AG09309 (cell line): Measurements from ENCODE around the gene DENND4A.

Experiments
- DNase-seq: peaks from one replicate; pipeline ENCODE4 v3.0.0-alpha.2; 2010; ENCODE audit warnings: low read depth
- H3K4me3 ChIP-seq: 2 replicates; pipeline ENCODE4 v1.5.1; 2011; ENCODE audit warnings: mild to moderate bottlenecking, low read depth, low read length, moderate library complexity; ENCODE audit not compliant: control insufficient read depth
- CTCF ChIP-seq: IDR thresholded peaks from 2 replicates; pipeline ENCODE4 v1.5.1; 2011; ENCODE audit warnings: mild to moderate bottlenecking, low read depth, low read length, inconsistent platforms; ENCODE audit not compliant: insufficient read depth, control insufficient read depth; ENCODE audit errors: missing control alignments

DENND4A gene

DNA sequence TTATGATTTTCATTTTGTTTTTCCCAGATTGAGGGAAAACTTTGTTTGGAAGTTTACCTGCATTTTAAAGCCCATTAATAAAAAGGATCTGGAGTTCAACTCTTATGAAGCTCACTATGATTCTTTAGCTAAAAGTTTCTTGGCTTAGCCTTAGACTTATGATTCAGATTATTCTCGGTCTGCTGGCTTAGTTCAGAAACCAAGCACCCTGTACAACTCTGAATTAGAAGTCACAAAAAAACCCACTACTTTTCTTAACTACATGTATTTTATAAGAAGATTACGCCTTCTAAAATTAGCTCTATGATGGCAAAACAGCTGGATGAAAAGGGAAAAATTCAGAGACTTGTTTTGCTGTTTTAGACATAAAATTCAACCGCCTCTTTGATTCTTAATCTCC is 14.3 kb upstream of the DENND4A start:
- H3K4me3 ChIP-seq, result no peak overlapping the region

DNA sequence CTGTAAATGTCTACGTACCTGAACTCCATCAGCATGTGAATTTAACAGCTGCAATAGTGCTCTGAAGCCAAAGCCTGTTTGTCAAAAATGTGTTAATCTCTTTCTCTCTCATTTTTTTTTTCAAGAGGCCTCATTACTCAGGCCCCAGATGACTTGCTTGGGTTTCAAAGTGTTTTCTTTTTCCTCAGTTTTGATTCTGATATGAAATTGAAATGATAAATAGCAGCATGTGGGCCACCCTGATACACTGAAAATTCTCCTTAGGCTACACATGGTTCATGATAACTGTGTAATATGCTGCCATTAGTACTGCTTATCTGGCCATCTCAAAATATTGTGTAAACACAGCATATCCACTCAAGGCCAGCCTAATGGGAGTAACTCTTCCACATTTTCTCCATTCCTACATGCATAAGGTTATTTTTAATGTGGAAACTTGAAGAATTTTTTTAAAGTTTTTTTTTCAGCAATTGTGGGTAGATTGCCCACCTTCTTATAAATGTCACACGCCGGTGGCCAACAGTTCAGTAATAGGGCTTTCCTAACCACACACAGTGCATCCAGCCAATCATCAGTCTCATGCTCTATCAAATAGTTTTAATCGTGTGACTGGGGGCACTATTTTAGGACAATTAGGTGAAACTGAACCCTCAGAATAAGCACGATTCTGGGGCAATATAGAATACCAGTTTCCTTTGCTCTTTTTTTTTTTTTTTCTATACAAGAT is 13.1 kb upstream of the DENND4A start:
- no peak for TF ChIP-seq CTCF
- DNase-seq, result no peak
- H3K4me3 ChIP-seq, result no peak overlapping the region

More for the DNA sequence above, 14.3 kb upstream of the DENND4A start:
- DNase-seq, result no peak
- no peak for TF ChIP-seq CTCF

DNA sequence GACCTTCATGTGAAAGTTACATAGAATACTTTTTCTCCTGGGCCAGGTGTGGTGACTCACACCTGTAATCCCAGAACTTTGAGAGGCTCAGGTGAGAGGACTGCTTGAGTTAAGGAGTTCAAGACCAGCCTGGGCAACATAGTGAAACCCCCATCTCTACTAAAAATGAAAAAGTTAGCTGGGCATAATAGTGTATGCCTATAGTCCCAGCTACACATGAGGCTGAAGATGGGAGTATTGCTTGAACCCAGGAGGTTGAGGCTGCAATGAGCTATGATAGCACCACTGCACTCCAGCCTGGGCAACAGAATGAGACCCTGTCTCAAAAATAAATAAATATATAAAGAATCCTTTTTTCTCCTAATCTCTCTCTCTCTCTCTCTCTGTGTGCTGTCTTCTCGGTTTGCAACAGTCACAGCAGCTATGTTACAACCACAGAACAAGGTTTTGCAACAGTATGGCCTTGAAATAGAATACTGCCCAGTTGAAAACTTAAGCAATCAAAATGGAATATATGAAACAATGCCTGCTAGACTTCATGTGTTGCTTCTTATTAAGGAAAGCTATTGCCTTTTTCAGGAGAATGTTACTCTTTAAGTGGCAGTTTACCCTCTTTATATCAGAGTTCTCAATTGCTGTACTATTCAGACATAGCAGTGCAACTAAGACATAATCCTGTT is 12.3 kb upstream of the DENND4A start:
- TF ChIP-seq CTCF, result no peak
- peak; percentile 56 for DNase-seq
- H3K4me3 ChIP-seq, result no peak overlapping the region

DNA sequence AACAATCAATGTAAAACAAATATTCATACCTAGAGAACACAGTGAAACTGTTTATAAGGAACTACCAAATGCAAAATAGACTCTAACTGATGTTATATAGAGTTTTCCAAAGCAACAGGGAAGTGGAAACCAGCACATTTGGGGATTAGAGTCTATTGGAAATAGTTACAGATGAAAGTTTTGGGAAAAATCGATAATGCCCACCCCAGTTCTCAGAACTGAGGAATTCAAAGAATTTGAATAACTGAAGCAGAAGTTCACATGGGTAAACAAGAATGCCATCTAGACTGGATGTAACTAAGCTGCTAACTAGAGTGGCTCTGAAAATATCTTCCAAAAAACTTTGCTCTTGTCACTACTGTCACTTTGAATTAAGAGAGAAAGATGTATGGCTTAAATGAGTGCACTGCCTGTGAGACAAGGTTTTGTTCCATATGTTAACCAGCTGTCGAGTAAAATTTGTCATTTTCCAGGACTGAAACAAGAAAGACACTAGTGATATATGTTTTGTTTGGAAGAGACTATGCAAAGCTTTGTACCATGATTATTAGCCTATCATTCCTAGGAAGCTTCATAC is 9.2 kb upstream of the DENND4A start:
- H3K4me3 ChIP-seq, result no peak overlapping the region
- DNase-seq, result no peak
- TF ChIP-seq CTCF, result no peak

DNA sequence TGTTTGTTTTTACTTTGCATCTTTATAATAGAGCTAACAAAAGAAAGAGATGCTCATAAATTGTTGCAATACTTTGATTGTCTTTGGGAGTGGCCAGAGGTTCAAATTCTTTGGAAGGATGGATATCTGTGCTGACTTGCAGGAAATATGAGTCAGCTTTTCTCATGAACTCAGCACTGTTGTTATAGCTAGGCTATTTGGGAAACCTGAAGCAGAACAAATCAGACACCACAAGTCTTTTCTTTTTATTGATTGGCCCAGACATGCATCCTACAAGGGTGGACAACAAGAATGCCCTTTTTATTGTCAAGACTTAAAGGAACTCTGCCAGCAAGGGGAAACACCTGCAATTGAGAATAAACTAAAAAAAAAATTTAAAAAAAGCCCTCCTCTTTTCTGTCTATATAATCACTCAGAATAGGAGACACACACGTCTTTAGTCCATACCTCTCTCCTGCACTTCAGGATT is 4.6 kb upstream of the DENND4A start:
- no peak overlapping the region for H3K4me3 ChIP-seq
- peak; percentile 34 for DNase-seq
- TF ChIP-seq CTCF, result no peak

DNA sequence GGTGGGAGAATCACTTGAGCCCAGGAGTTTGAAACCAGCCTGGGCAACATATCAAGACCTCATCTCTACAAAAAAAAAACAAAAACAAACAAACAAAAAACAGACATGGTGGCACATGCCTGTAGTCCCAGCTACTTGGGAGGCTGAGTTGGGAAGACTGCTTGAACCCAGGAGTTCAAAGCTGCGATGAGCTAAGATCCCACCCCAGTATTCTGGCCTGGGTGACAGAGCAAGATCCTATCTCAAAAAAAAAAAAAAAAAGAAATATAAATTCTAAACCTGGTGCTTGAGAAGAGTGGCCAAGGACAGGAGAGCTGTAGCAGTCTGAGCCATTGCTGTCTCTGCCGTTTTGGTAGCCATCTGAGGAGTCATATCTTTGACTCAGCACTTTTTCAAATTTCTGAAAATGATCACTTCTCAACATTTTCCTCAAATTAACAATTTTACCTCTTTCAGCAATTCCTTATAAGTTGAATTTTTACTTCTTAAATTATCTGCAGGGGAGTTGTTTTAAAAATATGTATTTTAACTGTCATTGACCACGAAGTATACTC is 3.6 kb upstream of the DENND4A start:
- no peak overlapping the region for H3K4me3 ChIP-seq
- DNase-seq, result no peak
- no peak for TF ChIP-seq CTCF
